ENCODE measurements around the gene DCANP1. TPM values are rescaled to one million over a fixed set of nuclear protein-coding genes. Genes with fewer than 3 reads are reported as not detected.
A peak's percentile ranks its signal among the peaks of the same experiment; 100 is the strongest.

DCANP1 gene
- total RNA-seq, 1 experiment from 2014 or later: not detected

GRCh38 chr5:135398855-135399793 lies 48.0 kb downstream of the DCANP1 start, which contains the start of gene MACROH2A1 (continued):
- no peak for TF ChIP-seq FOSL1 (IDR thresholded peaks at IDR 0.05; ENCODE audit: low read depth)
- no peak for TF ChIP-seq SRF (IDR thresholded peaks at IDR 0.05; ENCODE audit: low read depth)
- TF ChIP-seq EZH2phosphoT487 (IDR thresholded peaks at IDR 0.05; ENCODE audit: borderline replicate concordance): no peak

- Histone ChIP-seq H3K4me2 (ENCODE audit: low read length) (peak overlapping the region; percentile 82), H3K4me1 (ENCODE audit: control insufficient read depth in 1 of 2, insufficient read depth in 2 of 2, low read length in 2 of 2) (peaks cover 12 to 25% of the 10 kb centered on the region in 2 experiments), H3K9me3 (ENCODE audit: control insufficient read depth in 1 of 2, insufficient read depth in 1 of 2, low read depth in 1 of 2, low read length in 2 of 2) (no peaks in the 10 kb centered on the region), H3K27ac (ENCODE audit: low read depth, low read length) (peak overlapping the region; percentile 79), H3K79me2 (ENCODE audit: insufficient read depth, low read length) (peaks cover 55% of the 10 kb centered on the region), H2AFZ (ENCODE audit: low read depth, low read length, poor library complexity, severe bottlenecking) (no peak overlapping the region), H3K27me3 (ENCODE audit: insufficient read depth, low read length) (no peaks in the 10 kb centered on the region), H3K4me3 (replicated peaks in 1 of 2; ENCODE audit: low read depth in 1 of 2, low read length in 2 of 2) (peak overlapping the region; percentile 84 to 89), H3K9ac (ENCODE audit: low read length) (peak overlapping the region; percentile 98), H4K20me1 (ENCODE audit: insufficient read depth) (peaks cover 23% of the 10 kb centered on the region; the same call in 1 of the 2 replicates), H3K9me2 (ENCODE audit: insufficient read depth) (no peaks in the 10 kb centered on the region), H3K36me3 (ENCODE audit: control insufficient read depth in 1 of 2, insufficient read depth in 2 of 2, low read length in 2 of 2) (peaks cover 2% of the 10 kb centered on the region in 2 experiments; a peak in 2 of 4 replicates)
- POLR2A ChIA-PET: no interaction called here
- peak; percentile 13 for DNase-seq (ENCODE audit: low read depth, low spot score)
- ATAC-seq: peak; percentile 55
- RAD21 ChIA-PET (ENCODE audit: low non-redundant PET in 1 of 2, low total read pairs in 2 of 2, uncharacterized antibody in 2 of 2, unreplicated experiment in 2 of 2): no interaction called here
- CTCF ChIA-PET: no interaction called here
- intact Hi-C loops (cut with micrococcal nuclease): no loop called here
- TF ChIP-seq YY1 (IDR thresholded peaks at IDR 0.05; ENCODE audit: extremely low read depth, insufficient replicate concordance, low read depth, low read length): no peak
- TF ChIP-seq REST (IDR thresholded peaks at IDR 0.05; ENCODE audit: low read depth): no peak
- TF ChIP-seq POLR2AphosphoS5 (IDR thresholded peaks at IDR 0.05; ENCODE audit: low read depth, low read length): 0 out of 2 replicates have a peak, but pooled peaks have one; percentile 8
- no peak; the same call in 1 of the 2 replicates for TF ChIP-seq ZFX (IDR thresholded peaks at IDR 0.05)
- TF ChIP-seq ZNF274 (IDR thresholded peaks at IDR 0.05; ENCODE audit: low read depth, low read length): no peak
- TF ChIP-seq MAX (IDR thresholded peaks at IDR 0.05): peak; percentile 48
- no peak for TF ChIP-seq ATF3 (IDR thresholded peaks at IDR 0.05)
- no peak for TF ChIP-seq SRF (IDR thresholded peaks at IDR 0.05; ENCODE audit: low read depth)
- TF ChIP-seq ELF1 (IDR thresholded peaks at IDR 0.05; ENCODE audit: borderline replicate concordance, low read depth): no peak
- TF ChIP-seq RAD21 (IDR thresholded peaks at IDR 0.05; ENCODE audit: low read depth): no peak
- TF ChIP-seq JUND (IDR thresholded peaks at IDR 0.05): peak; percentile 16; the same call in 1 of the 2 replicates
- TF ChIP-seq CTCF (IDR thresholded peaks at IDR 0.05 in 2 of 3, conservative IDR thresholded peaks at IDR 0.05 in 1 of 3; ENCODE audit: borderline replicate concordance in 1 of 3, insufficient read depth in 1 of 3, low read depth in 2 of 3, low read length in 2 of 3): no peak
- TF ChIP-seq POLR2A (IDR thresholded peaks at IDR 0.05; ENCODE audit: borderline replicate concordance, extremely low read depth, insufficient read depth, insufficient read length): no peak
- TF ChIP-seq SIN3A (IDR thresholded peaks at IDR 0.05; ENCODE audit: low read depth): peak; percentile 52; the same call in 1 of the 2 replicates
- no TSS peak for BruUV-seq (replicated peaks)
Measured at GRCh38 chr5:135398160-135398854, 48.8 kb downstream of the DCANP1 start.
